ENCODE results near the gene NLRP7.
"Not testable (repeated sequence)": the region's sequence is repeated elsewhere in the genome, so short reads cannot be mapped to it uniquely, and the experiment has no call there.

NLRP7 gene

DNA sequence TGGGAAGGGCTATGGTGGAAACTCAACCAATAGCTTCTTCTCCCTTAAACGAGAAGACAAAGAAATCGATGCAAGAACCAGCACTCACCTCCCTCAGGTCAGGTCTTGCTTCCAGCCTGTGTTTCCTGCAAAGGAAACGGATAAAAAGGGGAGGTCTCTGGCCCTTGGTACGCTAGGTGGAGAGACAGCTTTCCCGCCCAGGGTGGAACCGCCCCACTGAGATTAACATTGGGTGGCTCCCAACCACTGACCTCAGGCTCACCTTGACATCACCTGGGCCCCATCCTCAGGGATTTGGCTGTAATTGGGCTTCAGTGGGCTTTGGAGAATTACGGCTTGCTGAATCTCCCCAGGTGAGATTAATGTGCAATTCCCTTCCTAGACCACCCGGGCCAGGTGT, at the start of gene NLRP7:
NLRP7 (minus strand) TSS at position 150 of the 400 bp plus-strand sequence.
- no peak within 1 kb of the TSS for H3K4me3 ChIP-seq (ENCODE audit: low read depth, low read length)
- DNase-seq (ENCODE audit: low read depth) = no peak
- TF ChIP-seq, protein P1, sequence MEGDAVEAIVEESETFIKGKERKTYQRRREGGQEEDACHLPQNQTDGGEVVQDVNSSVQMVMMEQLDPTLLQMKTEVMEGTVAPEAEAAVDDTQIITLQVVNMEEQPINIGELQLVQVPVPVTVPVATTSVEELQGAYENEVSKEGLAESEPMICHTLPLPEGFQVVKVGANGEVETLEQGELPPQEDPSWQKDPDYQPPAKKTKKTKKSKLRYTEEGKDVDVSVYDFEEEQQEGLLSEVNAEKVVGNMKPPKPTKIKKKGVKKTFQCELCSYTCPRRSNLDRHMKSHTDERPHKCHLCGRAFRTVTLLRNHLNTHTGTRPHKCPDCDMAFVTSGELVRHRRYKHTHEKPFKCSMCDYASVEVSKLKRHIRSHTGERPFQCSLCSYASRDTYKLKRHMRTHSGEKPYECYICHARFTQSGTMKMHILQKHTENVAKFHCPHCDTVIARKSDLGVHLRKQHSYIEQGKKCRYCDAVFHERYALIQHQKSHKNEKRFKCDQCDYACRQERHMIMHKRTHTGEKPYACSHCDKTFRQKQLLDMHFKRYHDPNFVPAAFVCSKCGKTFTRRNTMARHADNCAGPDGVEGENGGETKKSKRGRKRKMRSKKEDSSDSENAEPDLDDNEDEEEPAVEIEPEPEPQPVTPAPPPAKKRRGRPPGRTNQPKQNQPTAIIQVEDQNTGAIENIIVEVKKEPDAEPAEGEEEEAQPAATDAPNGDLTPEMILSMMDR (IDR thresholded peaks at IDR 0.05; ENCODE audit: insufficient read depth, low read depth, low read length, missing control alignments) = no peak

DNA sequence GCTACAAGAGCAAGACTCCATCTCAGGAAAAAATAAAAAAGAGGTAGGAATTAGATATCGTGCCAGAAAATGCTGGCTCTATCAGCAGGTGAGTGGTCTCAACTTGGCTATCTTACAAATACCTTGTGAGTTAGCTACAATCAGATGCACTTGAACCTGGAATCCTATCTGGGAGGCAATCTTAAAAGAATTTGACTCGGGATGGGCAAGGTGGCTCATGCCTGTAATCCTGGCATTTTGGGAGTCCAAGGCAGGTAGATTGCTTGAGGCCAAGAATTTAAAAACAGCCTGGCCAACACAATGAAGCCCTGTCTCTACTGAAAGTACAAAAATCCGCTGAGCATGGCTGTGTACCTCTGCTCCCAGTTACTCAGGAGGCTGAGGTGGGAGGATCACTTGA, 48.2 kb upstream of the NLRP7 start:
- no peak for DNase-seq (ENCODE audit: low read depth)
- TF ChIP-seq, protein P1 (IDR thresholded peaks at IDR 0.05; ENCODE audit: insufficient read depth, low read depth, low read length, missing control alignments) = no peak
- no peak overlapping the region for H3K4me3 ChIP-seq (ENCODE audit: low read depth, low read length)

DNA sequence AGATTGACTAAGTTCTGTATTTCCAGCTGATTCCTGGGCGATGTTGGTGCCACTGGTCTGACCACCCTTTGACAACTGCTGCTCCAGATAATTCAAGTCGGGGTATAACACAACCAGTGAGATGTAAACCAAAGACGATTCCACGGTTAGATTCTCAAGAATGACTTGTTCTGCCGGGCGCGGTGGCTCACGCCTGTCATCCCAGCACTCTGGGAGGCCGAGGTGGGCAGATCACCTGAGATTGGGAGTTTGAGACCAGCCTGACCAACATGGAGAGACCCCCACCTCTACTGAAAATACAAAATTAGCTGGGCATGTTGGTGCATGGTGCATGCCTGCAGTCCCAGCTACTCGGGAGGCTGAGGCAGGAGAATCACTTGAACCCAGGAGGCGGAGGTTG, 42.2 kb upstream of the NLRP7 start:
- not testable (repeated sequence) for DNase-seq (ENCODE audit: low read depth); H3K4me3 ChIP-seq (ENCODE audit: low read depth, low read length)

DNA sequence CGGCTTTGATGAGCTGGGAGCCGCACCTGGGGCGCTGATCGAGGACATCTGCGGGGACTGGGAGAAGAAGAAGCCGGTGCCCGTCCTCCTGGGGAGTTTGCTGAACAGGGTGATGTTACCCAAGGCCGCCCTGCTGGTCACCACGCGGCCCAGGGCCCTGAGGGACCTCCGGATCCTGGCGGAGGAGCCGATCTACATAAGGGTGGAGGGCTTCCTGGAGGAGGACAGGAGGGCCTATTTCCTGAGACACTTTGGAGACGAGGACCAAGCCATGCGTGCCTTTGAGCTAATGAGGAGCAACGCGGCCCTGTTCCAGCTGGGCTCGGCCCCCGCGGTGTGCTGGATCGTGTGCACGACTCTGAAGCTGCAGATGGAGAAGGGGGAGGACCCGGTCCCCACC, 35.2 kb upstream of the NLRP7 start:
- not testable (repeated sequence) for DNase-seq (ENCODE audit: low read depth); H3K4me3 ChIP-seq (ENCODE audit: low read depth, low read length)

DNA sequence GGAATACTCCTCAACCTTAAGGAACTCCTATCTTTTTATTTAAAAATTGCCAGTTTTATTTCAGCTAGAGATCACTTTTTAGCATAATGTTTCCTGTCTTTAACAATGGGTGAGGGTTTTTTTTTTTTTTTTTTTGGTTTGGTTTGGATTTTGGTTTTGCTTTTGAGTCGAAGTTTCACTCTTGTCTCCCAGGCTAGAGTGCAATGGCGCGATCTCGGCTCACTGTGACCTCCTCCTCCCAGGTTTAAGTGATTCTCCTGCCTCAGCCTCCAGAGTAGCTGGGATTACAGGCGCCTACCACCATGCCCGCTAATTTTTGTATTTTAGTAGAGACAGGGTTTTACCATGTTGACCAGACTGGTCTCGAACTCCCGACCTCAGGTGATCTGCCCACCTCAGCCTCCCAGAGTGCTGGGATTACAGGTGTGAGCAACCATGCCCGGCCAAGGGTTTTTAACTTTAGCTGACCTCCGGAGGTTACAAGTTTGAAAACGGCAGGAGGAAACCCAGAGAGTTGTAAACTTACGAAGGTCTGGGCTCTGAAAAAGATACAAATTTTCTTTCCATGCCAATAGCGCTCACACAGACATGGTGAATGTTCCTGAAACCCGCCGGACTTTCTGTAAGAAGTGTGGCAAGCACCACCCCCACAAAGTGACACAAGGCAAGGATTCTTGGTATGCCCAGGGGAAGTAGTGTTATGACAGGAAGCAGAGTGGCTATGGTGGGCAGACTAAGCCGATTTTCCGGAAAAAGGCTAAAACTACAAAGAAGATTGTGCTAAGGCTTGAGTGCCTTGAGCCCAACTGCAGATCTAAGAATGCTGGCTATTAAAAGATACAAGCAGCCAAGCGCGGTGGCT, 26.1 kb upstream of the NLRP7 start:
- peak; percentile 47 for DNase-seq (ENCODE audit: low read depth)
- H3K4me3 ChIP-seq (ENCODE audit: low read depth, low read length) = not testable (repeated sequence)

DNA sequence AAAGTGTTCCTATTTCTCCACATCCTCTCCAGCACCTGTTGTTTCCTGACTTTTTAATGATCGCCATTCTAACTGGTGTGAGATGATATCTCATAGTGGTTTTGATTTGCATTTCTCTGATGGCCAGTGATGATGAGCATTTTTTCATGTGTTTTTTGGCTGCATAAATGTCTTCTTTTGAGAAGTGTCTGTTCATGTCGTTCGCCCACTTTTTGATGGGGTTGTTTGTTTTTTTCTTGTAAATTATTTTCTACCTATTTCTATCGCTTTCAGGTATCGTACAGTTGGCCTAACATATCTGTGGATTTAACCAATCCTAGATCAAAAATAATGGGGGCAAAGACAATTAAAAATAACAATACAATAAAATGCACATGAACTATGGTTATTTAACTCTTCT, 24.1 kb upstream of the NLRP7 start:
- not testable (repeated sequence) for DNase-seq (ENCODE audit: low read depth); H3K4me3 ChIP-seq (ENCODE audit: low read depth, low read length)

DNA sequence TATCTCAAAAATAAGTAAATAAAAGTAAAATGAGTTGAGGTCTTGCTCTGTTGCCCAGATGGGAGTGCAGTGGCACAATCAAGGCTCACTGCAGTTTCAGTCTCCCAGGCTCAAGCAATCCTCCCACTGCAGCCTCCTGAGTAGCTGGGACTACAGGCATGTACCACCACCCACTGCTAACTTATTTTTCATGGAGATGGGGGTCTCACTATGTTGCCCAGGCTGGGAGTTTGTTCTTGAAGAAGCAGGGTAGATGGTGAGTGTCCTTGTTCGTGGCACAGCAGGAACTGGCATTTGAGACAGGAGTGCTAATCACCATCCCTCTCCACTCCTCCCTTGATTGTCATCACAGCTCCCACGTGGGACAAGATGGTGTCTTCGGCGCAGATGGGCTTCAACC, 22.3 kb upstream of the NLRP7 start:
- TF ChIP-seq, protein P1 (IDR thresholded peaks at IDR 0.05; ENCODE audit: insufficient read depth, low read depth, low read length, missing control alignments) = no peak
- DNase-seq (ENCODE audit: low read depth) = no peak

DNA sequence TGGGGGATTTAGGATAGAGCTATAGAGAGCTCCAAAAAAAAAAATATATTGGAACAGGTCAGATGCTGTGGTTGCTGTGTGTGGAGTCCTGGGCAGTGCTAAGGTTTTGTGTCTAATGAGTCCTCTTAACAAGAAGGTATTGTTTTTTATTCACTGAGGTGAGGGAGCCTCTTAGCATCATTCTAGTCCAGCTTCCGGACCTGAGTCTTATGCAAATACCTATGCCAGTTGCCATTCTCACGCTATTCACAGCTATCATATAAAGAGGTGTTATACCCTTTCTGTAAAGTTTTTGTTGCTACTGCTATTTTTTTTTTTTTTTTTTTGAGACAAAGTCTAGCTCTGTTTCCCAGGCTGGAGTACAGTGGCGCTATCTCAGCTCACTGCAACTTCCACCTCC, 20.3 kb upstream of the NLRP7 start:
- DNase-seq (ENCODE audit: low read depth) = peak; percentile 81
- peak overlapping the region; percentile 67 for H3K4me3 ChIP-seq (ENCODE audit: low read depth, low read length)
- TF ChIP-seq, protein P1 (IDR thresholded peaks at IDR 0.05; ENCODE audit: insufficient read depth, low read depth, low read length, missing control alignments) = no peak

More for the DNA sequence above, 22.3 kb upstream of the NLRP7 start:
- no peak overlapping the region for H3K4me3 ChIP-seq (ENCODE audit: low read depth, low read length)

DNA sequence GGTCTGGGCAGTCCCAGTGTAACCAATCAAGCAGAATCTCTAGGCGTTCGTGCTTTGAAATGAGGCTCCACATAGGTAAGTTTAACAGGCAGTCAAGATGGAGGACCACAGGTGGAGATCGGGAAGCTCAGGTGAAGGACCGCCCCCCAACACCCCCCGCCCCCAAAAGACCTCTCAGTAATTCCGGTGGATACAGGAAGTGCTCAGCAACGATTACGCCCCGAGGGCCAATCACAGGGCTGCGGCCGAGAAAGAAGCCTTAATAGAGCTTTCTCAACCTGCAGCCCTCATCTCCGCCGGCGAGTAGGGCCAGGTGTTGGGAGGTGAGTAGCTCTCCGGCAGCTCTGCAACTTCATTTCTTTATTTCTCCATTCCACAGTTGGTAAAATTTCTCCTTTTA, 17.7 kb upstream of the NLRP7 start:
- not testable (repeated sequence) for H3K4me3 ChIP-seq (ENCODE audit: low read depth, low read length); DNase-seq (ENCODE audit: low read depth)

DNA sequence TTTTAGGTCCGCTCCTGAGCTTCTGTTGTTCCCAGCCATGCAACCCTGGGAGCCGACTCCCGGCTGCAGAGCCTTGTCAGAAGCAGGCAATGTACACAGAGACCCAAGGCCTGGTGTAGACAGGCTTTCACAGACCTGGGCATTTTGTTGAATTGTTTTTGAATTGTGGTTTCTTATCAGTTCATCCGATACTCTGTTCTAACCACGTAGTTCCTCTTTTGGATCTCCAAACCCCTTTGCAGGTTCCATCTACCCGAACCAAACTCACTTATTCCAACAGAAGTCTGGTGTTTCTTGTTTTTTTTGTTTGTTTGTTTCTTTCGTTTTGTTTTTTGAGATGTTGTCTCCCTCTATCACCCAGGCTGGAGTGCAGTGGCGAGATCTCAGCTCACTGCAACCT, 12.5 kb upstream of the NLRP7 start:
- H3K4me3 ChIP-seq (ENCODE audit: low read depth, low read length) = peak overlapping the region; percentile 32; the same call in 1 of the 2 replicates
- TF ChIP-seq, protein P1 (IDR thresholded peaks at IDR 0.05; ENCODE audit: insufficient read depth, low read depth, low read length, missing control alignments) = no peak
- DNase-seq (ENCODE audit: low read depth) = peak; percentile 81

Data from GM12865 (cell line).